Lung (tissue), 12 donors: ENCODE data around the gene OR52B2. TPM values are rescaled to one million over a fixed set of nuclear protein-coding genes. Genes with fewer than 3 reads are reported as not detected.

Experiments used
- ATAC-seq: fragments of 200-7000 bp; cut with Tn5 transposase; one replicate; pipeline ENCODE4 v1.9.1; 2020; ENCODE audit warnings: moderate number of reproducible peaks; ENCODE audit not compliant: insufficient read depth, low FRiP score
- DNase-seq, 3 donors: peaks; one replicate each; pipeline ENCODE4 v3.0.0-alpha.2; 2013 to 2017
- H3K27ac ChIP-seq, 2 donors: one replicate each; pipeline ENCODE4 v1.5.1; 2013; ENCODE audit warnings: mild to moderate bottlenecking in 2 of 2, moderate library complexity in 2 of 2, control low read depth in 1 of 2, inconsistent platforms in 1 of 2, low read depth in 1 of 2, low read length in 1 of 2
- H3K27me3 ChIP-seq, 3 donors: one replicate each; pipeline ENCODE4 v1.5.1; 2013; ENCODE audit warnings: low read length in 2 of 3; ENCODE audit not compliant: control insufficient read depth in 3 of 3, insufficient read depth in 3 of 3
- H3K36me3 ChIP-seq, 4 donors: one replicate each; pipeline ENCODE4 v1.5.1; 2013; ENCODE audit warnings: low read length in 4 of 4, mild to moderate bottlenecking in 1 of 4, moderate library complexity in 1 of 4; ENCODE audit not compliant: control insufficient read depth in 4 of 4, insufficient read depth in 4 of 4
- H3K4me1 ChIP-seq, 5 donors: one replicate each; pipeline ENCODE4 v1.5.1; 2013; ENCODE audit warnings: low read length in 5 of 5, mild to moderate bottlenecking in 2 of 5, moderate library complexity in 1 of 5; ENCODE audit not compliant: control insufficient read depth in 5 of 5, insufficient read depth in 5 of 5
- H3K4me3 ChIP-seq: one replicate; pipeline ENCODE4 v1.5.1; 2013; ENCODE audit warnings: mild to moderate bottlenecking, control low read depth, moderate library complexity
- H3K9ac ChIP-seq, 2 donors: one replicate each; pipeline ENCODE4 v1.5.1; 2013; ENCODE audit warnings: low read length in 2 of 2, control low read depth in 1 of 2; ENCODE audit not compliant: insufficient read depth in 1 of 2
- H3K9me3 ChIP-seq, 4 donors: one replicate each; pipeline ENCODE4 v1.5.1; 2013; ENCODE audit warnings: low read length in 3 of 4, mild to moderate bottlenecking in 1 of 4, moderate library complexity in 1 of 4; ENCODE audit not compliant: control insufficient read depth in 4 of 4, insufficient read depth in 3 of 4
- WGBS, 2 donors: extraction: QIAGEN DNeasy Blood & Tissue Kit; methylation state at CpG; one replicate each; pipeline ENCODE4 v1.1.7; 2013; 5-methylcytosine and 5-hydroxymethylcytosine counted together
- polyA plus RNA-seq, 2 donors: library from polyadenylated mRNA; stranded (reverse); fragments of 200-250 nt; gene quantifications; one replicate each; pipeline ENCODE4 v1.2.1, GENCODE V29; 2013
- total RNA-seq, 2 donors: library from RNA; depleted of rRNA in 1 of 2; stranded (reverse); fragments of >200 nt in 1 of 2; gene quantifications; one replicate each; pipeline ENCODE4 v1.2.1, GENCODE V29; 2014 to 2021
- TF ChIP-seq, protein P1 (sequence below): IDR thresholded peaks from 2 replicates; pipeline ENCODE4 v1.5.1; 2012; ENCODE audit warnings: mild to moderate bottlenecking; ENCODE audit errors: control extremely low read depth, extremely low read depth
- donor health status: control.
- donor health status: control.
- donor health status: Bipolar disorder and iron deficiency.
- donor health status: healthy.
- donor health status: DM: yes; HTN: yes; CAD: no.

Gene OR52B2
- total and polyA plus RNA-seq, 4 donors: not detected

DNA sequence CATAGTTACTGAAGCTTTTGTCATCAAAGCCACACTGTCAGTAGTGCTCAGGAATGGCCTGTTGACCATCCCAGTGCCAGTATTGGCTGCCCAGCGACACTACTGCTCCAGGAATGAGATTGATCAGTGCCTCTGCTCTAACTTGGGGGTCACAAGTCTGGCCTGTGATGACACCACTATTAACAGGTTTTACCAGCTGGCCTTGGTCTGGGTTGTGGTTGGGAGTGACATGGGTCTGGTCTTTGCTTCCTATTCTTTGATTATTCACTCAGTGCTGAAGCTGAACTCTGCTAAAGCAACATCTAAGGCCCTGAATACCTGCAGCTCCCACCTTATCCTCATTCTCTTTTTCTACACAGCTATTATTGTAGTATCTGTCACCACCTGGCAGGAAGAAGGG lies 41.1 kb downstream of the OR52B2 start:
- H3K36me3 ChIP-seq: no peaks in the 10 kb centered on the region
- H3K4me3 ChIP-seq: no peak overlapping the region
- TF ChIP-seq, protein P1, sequence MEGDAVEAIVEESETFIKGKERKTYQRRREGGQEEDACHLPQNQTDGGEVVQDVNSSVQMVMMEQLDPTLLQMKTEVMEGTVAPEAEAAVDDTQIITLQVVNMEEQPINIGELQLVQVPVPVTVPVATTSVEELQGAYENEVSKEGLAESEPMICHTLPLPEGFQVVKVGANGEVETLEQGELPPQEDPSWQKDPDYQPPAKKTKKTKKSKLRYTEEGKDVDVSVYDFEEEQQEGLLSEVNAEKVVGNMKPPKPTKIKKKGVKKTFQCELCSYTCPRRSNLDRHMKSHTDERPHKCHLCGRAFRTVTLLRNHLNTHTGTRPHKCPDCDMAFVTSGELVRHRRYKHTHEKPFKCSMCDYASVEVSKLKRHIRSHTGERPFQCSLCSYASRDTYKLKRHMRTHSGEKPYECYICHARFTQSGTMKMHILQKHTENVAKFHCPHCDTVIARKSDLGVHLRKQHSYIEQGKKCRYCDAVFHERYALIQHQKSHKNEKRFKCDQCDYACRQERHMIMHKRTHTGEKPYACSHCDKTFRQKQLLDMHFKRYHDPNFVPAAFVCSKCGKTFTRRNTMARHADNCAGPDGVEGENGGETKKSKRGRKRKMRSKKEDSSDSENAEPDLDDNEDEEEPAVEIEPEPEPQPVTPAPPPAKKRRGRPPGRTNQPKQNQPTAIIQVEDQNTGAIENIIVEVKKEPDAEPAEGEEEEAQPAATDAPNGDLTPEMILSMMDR: no peak
- DNase-seq (no peak), ATAC-seq (no peak)
- no peaks in the 10 kb centered on the region for H3K9me3 ChIP-seq
- H3K4me1 ChIP-seq: no peaks in the 10 kb centered on the region
- no peak overlapping the region for H3K27ac ChIP-seq
- H3K27me3 ChIP-seq: no peaks in the 10 kb centered on the region
- no peak overlapping the region for H3K9ac ChIP-seq
- WGBS, 2 donors: 78 to 84% methylated on average over 1 of the region's 1 CpG

GRCh38 chr11:6127881-6128280 lies 42.2 kb downstream of the OR52B2 start:
- no peak overlapping the region for H3K4me3 ChIP-seq
- DNase-seq: no peak
- H3K27ac ChIP-seq: no peak overlapping the region
- no peaks in the 10 kb centered on the region for H3K4me1 ChIP-seq
- H3K27me3 ChIP-seq: no peaks in the 10 kb centered on the region
- ATAC-seq: no peak
- H3K9me3 ChIP-seq: no peaks in the 10 kb centered on the region
- WGBS, 2 donors: 36 to 53% methylated on average over 4 of the region's 4 CpGs
- H3K36me3 ChIP-seq: no peaks in the 10 kb centered on the region
- TF ChIP-seq, protein P1: no peak
- H3K9ac ChIP-seq: no peak overlapping the region

DNA sequence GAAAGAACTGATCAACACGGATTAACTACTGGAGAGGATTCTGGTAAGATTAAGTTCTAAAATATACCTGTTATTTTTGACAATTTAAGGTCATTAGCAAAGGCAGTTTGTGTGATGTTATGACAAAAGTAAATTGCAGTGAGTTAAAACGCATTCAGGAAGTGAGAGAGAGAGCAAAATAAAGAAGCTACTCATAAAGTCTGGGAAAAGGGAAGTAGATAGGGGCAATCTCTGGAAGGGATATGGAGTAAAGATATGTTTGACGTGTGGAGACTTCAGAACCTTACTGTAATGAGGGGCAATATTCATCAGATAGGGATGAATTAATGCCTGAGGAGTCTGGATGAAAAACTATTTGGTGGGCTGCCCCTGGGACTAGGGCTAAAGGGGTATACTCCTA lies 45.9 kb downstream of the OR52B2 start:
- H3K9ac ChIP-seq: no peak overlapping the region
- H3K4me1 ChIP-seq: no peaks in the 10 kb centered on the region
- ATAC-seq: no peak
- 33 to 56% methylated on average over 3 of the region's 3 CpGs for WGBS, 2 donors
- TF ChIP-seq, protein P1: no peak
- no peaks in the 10 kb centered on the region for H3K9me3 ChIP-seq
- H3K27ac ChIP-seq: no peak overlapping the region
- DNase-seq: no peak
- no peak overlapping the region for H3K4me3 ChIP-seq
- H3K36me3 ChIP-seq: no peaks in the 10 kb centered on the region
- no peaks in the 10 kb centered on the region for H3K27me3 ChIP-seq

Other genes starting within 250 kb of the OR52B2 start
- gene OR56A3, start 228.1 kb downstream of the OR52B2 start, total RNA-seq: not detected
- not detected for gene OR56A3, start 228.1 kb downstream of the OR52B2 start, polyA plus RNA-seq
- not detected for gene OR56A5, start 201.8 kb downstream of the OR52B2 start, total RNA-seq
- not detected for gene OR56A5, start 201.8 kb downstream of the OR52B2 start, polyA plus RNA-seq
- gene OR52L1, start 183.3 kb downstream of the OR52B2 start, total RNA-seq: under 1 TPM; 0.18 to 0.23 TPM
- gene OR52L1, start 183.3 kb downstream of the OR52B2 start, polyA plus RNA-seq: not detected
- gene OR56A4, start 163.4 kb downstream of the OR52B2 start, total RNA-seq: under 1 TPM in 1 of 2 donors, not detected in 1; 0.06 TPM
- not detected for gene OR56A4, start 163.4 kb downstream of the OR52B2 start, polyA plus RNA-seq
- gene OR56A1, start 139.6 kb downstream of the OR52B2 start, total RNA-seq: under 1 TPM in 1 of 2 donors, not detected in 1; 0.09 TPM
- not detected for gene OR56A1, start 139.6 kb downstream of the OR52B2 start, polyA plus RNA-seq
- not detected for gene OR56B4, start 62.6 kb downstream of the OR52B2 start, total RNA-seq
- gene OR56B4, start 62.6 kb downstream of the OR52B2 start, polyA plus RNA-seq: not detected
- not detected for gene OR52W1, start 28.9 kb upstream of the OR52B2 start, total RNA-seq
- gene OR52W1, start 28.9 kb upstream of the OR52B2 start, polyA plus RNA-seq: not detected
- not detected for gene C11orf42, start 35.2 kb upstream of the OR52B2 start, total RNA-seq
- not detected for gene C11orf42, start 35.2 kb upstream of the OR52B2 start, polyA plus RNA-seq
- gene FHIP1B, start 64.3 kb upstream of the OR52B2 start, total RNA-seq: 10 to 100 TPM; 42.0 to 43.4 TPM
- gene FHIP1B, start 64.3 kb upstream of the OR52B2 start, polyA plus RNA-seq: 10 to 100 TPM; 40.9 to 41.5 TPM
- gene CNGA4, start 68.8 kb upstream of the OR52B2 start, total RNA-seq: 10 to 100 TPM in 1 of 2 donors, 1 to 10 TPM in 1; 5.6 to 12.0 TPM
- gene CNGA4, start 68.8 kb upstream of the OR52B2 start, polyA plus RNA-seq: 1 to 10 TPM in 1 of 2 donors, under 1 TPM in 1; 0.85 to 3.5 TPM
- gene CCKBR, start 89.5 kb upstream of the OR52B2 start, total RNA-seq: not detected
- gene CCKBR, start 89.5 kb upstream of the OR52B2 start, polyA plus RNA-seq: not detected
- gene CAVIN3, start 150.2 kb upstream of the OR52B2 start, total RNA-seq: 100 to 1,000 TPM in 1 of 2 donors, 10 to 100 TPM in 1; 23.2 to 122 TPM
- 100 to 1,000 TPM in 1 of 2 donors, 10 to 100 TPM in 1; 59.1 to 114 TPM for gene CAVIN3, start 150.2 kb upstream of the OR52B2 start, polyA plus RNA-seq
- 10 to 100 TPM; 19.3 to 69.5 TPM for gene SMPD1, start 220.1 kb upstream of the OR52B2 start, total RNA-seq
- gene SMPD1, start 220.1 kb upstream of the OR52B2 start, polyA plus RNA-seq: 10 to 100 TPM; 31.8 to 34.0 TPM
- gene APBB1, start 248.8 kb upstream of the OR52B2 start, total RNA-seq: 10 to 100 TPM; 38.9 to 42.0 TPM
- 10 to 100 TPM; 18.8 to 22.3 TPM for gene APBB1, start 248.8 kb upstream of the OR52B2 start, polyA plus RNA-seq